H9 (cell line): ENCODE results near the gene SLC52A1. TPM values are rescaled to one million over a fixed set of nuclear protein-coding genes. Genes with fewer than 3 reads are reported as not detected.

Experiments used
- DNase-seq: peaks from one replicate; pipeline ENCODE4 v3.0.0-alpha.2; 2017
- H2AFZ ChIP-seq: one replicate; pipeline ENCODE4 v1.6.1; 2013; ENCODE audit warnings: mild to moderate bottlenecking, low read length, control low read depth, moderate library complexity
- H2AK5ac ChIP-seq: 2 replicates; pipeline ENCODE4 v1.6.1; 2013; ENCODE audit warnings: low read length, control low read depth, mixed read lengths; ENCODE audit not compliant: insufficient read length
- H2BK120ac ChIP-seq: one replicate; pipeline ENCODE4 v1.6.1; 2013; ENCODE audit warnings: low read depth, mild to moderate bottlenecking, low read length, control low read depth, inconsistent platforms; ENCODE audit not compliant: poor library complexity, severe bottlenecking
- H2BK12ac ChIP-seq: 2 replicates; pipeline ENCODE4 v1.6.1; 2013; ENCODE audit warnings: low read length, control low read depth, mixed read lengths, low read depth; ENCODE audit not compliant: insufficient read length
- H2BK15ac ChIP-seq: 2 replicates; pipeline ENCODE4 v1.6.1; 2013; ENCODE audit warnings: low read depth, low read length, control low read depth
- H2BK20ac ChIP-seq: one replicate; pipeline ENCODE4 v1.6.1; 2013; ENCODE audit warnings: low read depth, mild to moderate bottlenecking, low read length, control low read depth, inconsistent platforms; ENCODE audit not compliant: poor library complexity, severe bottlenecking
- H2BK5ac ChIP-seq: 2 replicates; pipeline ENCODE4 v1.6.1; 2013; ENCODE audit warnings: low read length, control low read depth, mixed read lengths; ENCODE audit not compliant: insufficient read length
- H3K14ac ChIP-seq: 2 replicates; pipeline ENCODE4 v1.6.1; 2013; ENCODE audit warnings: low read length, control low read depth; ENCODE audit not compliant: insufficient read depth
- H3K18ac ChIP-seq: 2 replicates; pipeline ENCODE4 v1.6.1; 2013; ENCODE audit warnings: low read depth, mild to moderate bottlenecking, mixed read lengths, low read length, control low read depth; ENCODE audit not compliant: insufficient read length
- H3K23ac ChIP-seq: 2 replicates; pipeline ENCODE4 v1.6.1; 2013; ENCODE audit warnings: low read length, control low read depth, mixed read lengths, low read depth; ENCODE audit not compliant: insufficient read length
- H3K23me2 ChIP-seq: 2 replicates; pipeline ENCODE4 v1.6.1; 2013; ENCODE audit warnings: low read depth, mild to moderate bottlenecking, mixed read lengths, low read length, control low read depth; ENCODE audit not compliant: insufficient read length, poor library complexity, severe bottlenecking
- H3K27ac ChIP-seq: 2 replicates; pipeline ENCODE4 v1.5.1; 2013; ENCODE audit warnings: low read length, control low read depth, mixed read lengths, low read depth; ENCODE audit not compliant: insufficient read length
- H3K27me3 ChIP-seq: 2 replicates; pipeline ENCODE4 v1.6.1; 2013; ENCODE audit warnings: low read length, control low read depth, inconsistent platforms; ENCODE audit not compliant: insufficient read depth
- H3K4ac ChIP-seq: 2 replicates; pipeline ENCODE4 v1.6.1; 2013; ENCODE audit warnings: low read depth, mild to moderate bottlenecking, control low read depth, inconsistent platforms, low read length, moderate library complexity
- H3K4me1 ChIP-seq: 2 replicates; pipeline ENCODE4 v1.6.1; 2013; ENCODE audit warnings: low read length, control low read depth, inconsistent platforms; ENCODE audit not compliant: insufficient read depth
- H3K4me2 ChIP-seq: 2 replicates; pipeline ENCODE4 v1.6.1; 2013; ENCODE audit warnings: low read length, control low read depth, mixed read lengths; ENCODE audit not compliant: insufficient read length, insufficient read depth
- H3K56ac ChIP-seq: 2 replicates; pipeline ENCODE4 v1.6.1; 2013; ENCODE audit warnings: low read depth, mild to moderate bottlenecking, mixed read lengths, low read length, control low read depth; ENCODE audit not compliant: insufficient read length
- H3K79me1 ChIP-seq: 2 replicates; pipeline ENCODE4 v1.6.1; 2013; ENCODE audit warnings: low read depth, mild to moderate bottlenecking, moderate library complexity, low read length, control low read depth, inconsistent platforms; ENCODE audit not compliant: insufficient read depth, poor library complexity, severe bottlenecking
- H3K79me2 ChIP-seq: 2 replicates; pipeline ENCODE4 v1.6.1; 2013; ENCODE audit warnings: low read length, control low read depth, inconsistent platforms; ENCODE audit not compliant: insufficient read depth
- H3K9ac ChIP-seq: 2 replicates; pipeline ENCODE4 v1.6.1; 2013; ENCODE audit warnings: low read length, control low read depth, mixed read lengths; ENCODE audit not compliant: insufficient read length; ENCODE audit errors: extremely low read depth
- H3K9me3 ChIP-seq: one replicate; pipeline ENCODE4 v1.6.1; 2013; ENCODE audit warnings: low read depth, low read length, inconsistent platforms; ENCODE audit not compliant: control insufficient read depth
- H3T11ph ChIP-seq: one replicate; pipeline ENCODE4 v1.6.1; 2013; ENCODE audit warnings: mild to moderate bottlenecking, low read length, control low read depth, inconsistent platforms
- H4K20me1 ChIP-seq: one replicate; pipeline ENCODE4 v1.6.1; 2013; ENCODE audit not compliant: control insufficient read depth, insufficient read length, insufficient read depth
- H4K5ac ChIP-seq: 2 replicates; pipeline ENCODE4 v1.6.1; 2013; ENCODE audit warnings: low read depth, mild to moderate bottlenecking, mixed read lengths, low read length, control low read depth; ENCODE audit not compliant: insufficient read length
- H4K8ac ChIP-seq: replicated peaks from 2 replicates; pipeline ENCODE4 v1.6.1; 2013; ENCODE audit warnings: low read length, control low read depth, mixed read lengths, low read depth; ENCODE audit not compliant: insufficient read length
- H4K91ac ChIP-seq: 2 replicates; pipeline ENCODE4 v1.6.1; 2013; ENCODE audit warnings: low read depth, mild to moderate bottlenecking, moderate library complexity, mixed read lengths, low read length, control low read depth; ENCODE audit not compliant: insufficient read length
- H3K27ac Mint-ChIP-seq, 3 experiments: 2 replicates in 2 of 3; 3 replicates in 1 of 3; pipeline ENCODE4 v1.8.0; 2020 to 2021; ENCODE audit warnings: mixed read lengths in 3 of 3, mild to moderate bottlenecking in 1 of 3, moderate library complexity in 1 of 3
- H3K27me3 Mint-ChIP-seq: 2 replicates; pipeline ENCODE4 v1.8.0; 2021; ENCODE audit warnings: low read depth, mild to moderate bottlenecking, moderate library complexity, mixed read lengths
- H3K36me3 Mint-ChIP-seq, 3 experiments: 2 replicates in 2 of 3; 3 replicates in 1 of 3; pipeline ENCODE4 v1.8.0; 2020 to 2021; ENCODE audit warnings: low read depth in 3 of 3, mixed read lengths in 3 of 3; ENCODE audit not compliant: insufficient read depth in 1 of 3
- H3K4me1 Mint-ChIP-seq, 2 experiments: 2 replicates each; pipeline ENCODE4 v1.8.0; 2020; ENCODE audit warnings: mixed read lengths in 2 of 2
- H3K4me3 Mint-ChIP-seq, 2 experiments: 2 replicates in 1 of 2; 3 replicates in 1 of 2; pipeline ENCODE4 v1.8.0; 2020 to 2021; ENCODE audit warnings: mild to moderate bottlenecking in 2 of 2, mixed read lengths in 2 of 2, moderate library complexity in 1 of 2
- H3K9me3 Mint-ChIP-seq, 2 experiments: 2 replicates in 1 of 2; 3 replicates in 1 of 2; pipeline ENCODE4 v1.8.0; 2020; ENCODE audit warnings: mild to moderate bottlenecking in 2 of 2, mixed read lengths in 2 of 2, moderate library complexity in 1 of 2
- WGBS: extraction: QIAGEN DNeasy Blood & Tissue Kit; methylation state at CpG from one replicate; pipeline ENCODE4 v1.1.7; 2013; ENCODE audit warnings: missing lambda C conversion rate, low lambda C conversion rate, mixed read lengths; ENCODE audit not compliant: insufficient read length; ENCODE audit errors: extremely low coverage; 5-methylcytosine and 5-hydroxymethylcytosine counted together
- total RNA-seq: library from RNA; stranded (reverse); gene quantifications from 2 replicates; pipeline ENCODE4 v1.2.1, GENCODE V29; 2021
- TF ChIP-seq, protein P1 (sequence below): fragments of 200-600 bp; sonication (generic); conservative IDR thresholded peaks from 3 replicates; pipeline ENCODE4 v1.8.0; 2021; ENCODE audit warnings: antibody characterized with exemption, mild to moderate bottlenecking

Gene SLC52A1
- total RNA-seq, 1 experiment from 2014 or later: 0.17 TPM

DNA sequence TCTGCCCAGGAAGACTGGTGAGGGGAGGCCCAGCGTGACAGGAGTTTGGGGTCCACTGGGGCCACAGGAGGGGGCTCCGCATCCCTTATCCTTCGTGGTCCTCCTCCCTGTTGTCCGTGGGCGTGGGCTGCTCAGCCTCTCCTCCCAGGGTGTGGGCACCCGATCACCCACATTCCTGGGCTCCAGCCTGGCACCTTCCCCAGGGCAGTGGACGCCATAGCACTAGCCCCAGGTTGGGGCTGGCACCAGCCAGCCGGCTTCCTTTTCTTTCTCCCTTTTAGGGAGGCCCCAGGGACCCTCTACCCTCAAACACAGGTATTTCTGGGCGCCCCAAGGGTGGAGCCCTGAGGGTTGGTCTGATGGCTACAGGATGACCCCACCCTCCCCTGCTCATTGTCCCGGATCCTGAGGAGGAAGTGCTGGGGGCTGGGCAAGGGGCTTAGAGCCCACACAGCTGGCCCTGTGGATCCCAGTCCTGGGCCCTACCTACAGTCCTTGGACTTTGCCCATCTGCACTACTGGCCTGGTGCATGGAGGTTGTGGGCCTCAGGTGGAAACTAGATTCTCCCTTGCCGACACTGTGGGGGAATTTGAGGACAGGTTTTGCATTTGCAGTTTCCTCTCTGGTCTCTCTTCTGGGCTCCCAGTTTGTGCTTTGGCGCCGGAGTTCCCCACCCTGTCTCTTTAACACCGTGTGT lies 36.3 kb downstream of the SLC52A1 start:
- H3K23me2 ChIP-seq: peaks cover 14% of the 10 kb centered on the region
- Mint-ChIP-seq H3K27me3 (peaks cover 26% of the 10 kb centered on the region), H3K36me3 (peaks cover 22 to 35% (median 35%) of the 10 kb centered on the region in 3 experiments), H3K4me1 (peaks cover 12 to 20% of the 10 kb centered on the region in 2 experiments), H3K9me3 (no peaks in the 10 kb centered on the region), H3K4me3 (peak overlapping the region; percentile 88 to 92), H3K27ac (peak overlapping the region in 1 of 3 experiments; percentile 35; a peak in 2 of 7 replicates)
- no peaks in the 10 kb centered on the region; the same call in 1 of the 2 replicates for H3K27me3 ChIP-seq
- H4K8ac ChIP-seq: no peak overlapping the region
- no peak overlapping the region for H2BK120ac ChIP-seq
- H2AFZ ChIP-seq: no peak overlapping the region
- no peak overlapping the region for H2BK20ac ChIP-seq
- H3K23ac ChIP-seq: no peak overlapping the region
- H3K56ac ChIP-seq: no peak overlapping the region
- H3T11ph ChIP-seq: no peak overlapping the region
- H3K4me1 ChIP-seq: peaks cover 2% of the 10 kb centered on the region
- TF ChIP-seq, protein P1, sequence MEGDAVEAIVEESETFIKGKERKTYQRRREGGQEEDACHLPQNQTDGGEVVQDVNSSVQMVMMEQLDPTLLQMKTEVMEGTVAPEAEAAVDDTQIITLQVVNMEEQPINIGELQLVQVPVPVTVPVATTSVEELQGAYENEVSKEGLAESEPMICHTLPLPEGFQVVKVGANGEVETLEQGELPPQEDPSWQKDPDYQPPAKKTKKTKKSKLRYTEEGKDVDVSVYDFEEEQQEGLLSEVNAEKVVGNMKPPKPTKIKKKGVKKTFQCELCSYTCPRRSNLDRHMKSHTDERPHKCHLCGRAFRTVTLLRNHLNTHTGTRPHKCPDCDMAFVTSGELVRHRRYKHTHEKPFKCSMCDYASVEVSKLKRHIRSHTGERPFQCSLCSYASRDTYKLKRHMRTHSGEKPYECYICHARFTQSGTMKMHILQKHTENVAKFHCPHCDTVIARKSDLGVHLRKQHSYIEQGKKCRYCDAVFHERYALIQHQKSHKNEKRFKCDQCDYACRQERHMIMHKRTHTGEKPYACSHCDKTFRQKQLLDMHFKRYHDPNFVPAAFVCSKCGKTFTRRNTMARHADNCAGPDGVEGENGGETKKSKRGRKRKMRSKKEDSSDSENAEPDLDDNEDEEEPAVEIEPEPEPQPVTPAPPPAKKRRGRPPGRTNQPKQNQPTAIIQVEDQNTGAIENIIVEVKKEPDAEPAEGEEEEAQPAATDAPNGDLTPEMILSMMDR: no peak
- H3K79me1 ChIP-seq: peaks cover 8% of the 10 kb centered on the region
- no peak overlapping the region for H4K5ac ChIP-seq
- H2BK12ac ChIP-seq: no peak overlapping the region
- no peak overlapping the region for H4K91ac ChIP-seq
- H3K79me2 ChIP-seq: peaks cover 4% of the 10 kb centered on the region; the same call in 1 of the 2 replicates
- H3K4me2 ChIP-seq: peak overlapping the region; percentile 95
- peak overlapping the region; percentile 45; the same call in 1 of the 2 replicates for H3K14ac ChIP-seq
- DNase-seq: no peak
- no peak overlapping the region for H3K18ac ChIP-seq
- no peaks in the 10 kb centered on the region for H3K9me3 ChIP-seq
- H2AK5ac ChIP-seq: no peak overlapping the region
- WGBS: no CpG with 5 or more reads among the region's 14 CpGs
- H4K20me1 ChIP-seq: no peaks in the 10 kb centered on the region
- no peak overlapping the region for H3K4ac ChIP-seq
- H3K9ac ChIP-seq: peak overlapping the region; percentile 48
- H2BK5ac ChIP-seq: no peak overlapping the region
- no peak overlapping the region for H2BK15ac ChIP-seq
- H3K27ac ChIP-seq: no peak overlapping the region
